ENCODE measurements around the gene FAM229B. TPM values are rescaled to one million over a fixed set of nuclear protein-coding genes. Genes with fewer than 3 reads are reported as not detected.

FAM229B gene
- total RNA-seq, 2 experiments from 2014 or later = 2.7 to 3.4 TPM

Other genes with a start within 250 kb of the FAM229B start
- 100 to 1,000 TPM; 201 to 208 TPM for gene FYN, start 214.1 kb upstream of the FAM229B start, total RNA-seq
- gene CCN6, start 33.5 kb upstream of the FAM229B start, total RNA-seq = not detected
- gene TUBE1, start 109 bp upstream of the FAM229B start, total RNA-seq = 10 to 100 TPM; 23.8 to 28.5 TPM
- gene LAMA4, start 167.0 kb downstream of the FAM229B start, total RNA-seq = not detected